ENCODE data around the gene TNFRSF19.

GRCh38 chr13:23549724-23550123 is 20.5 kb upstream of the TNFRSF19 start:
- no peak for TF ChIP-seq AGO1 (IDR thresholded peaks at IDR 0.05; ENCODE audit: low read depth, low read length, poor library complexity, severe bottlenecking)
- TF ChIP-seq ZNF446 (CRISPR knock-in tag; IDR thresholded peaks at IDR 0.05): no peak
- TF ChIP-seq SUZ12 (IDR thresholded peaks at IDR 0.05; ENCODE audit: low read depth, low read length): no peak
- no peak for TF ChIP-seq FOXA1 (IDR thresholded peaks at IDR 0.05)
- TF ChIP-seq FOXA1 (CRISPR knock-in tag; IDR thresholded peaks at IDR 0.05): no peak
- no peak for TF ChIP-seq ZHX2 (IDR thresholded peaks at IDR 0.05; ENCODE audit: low read depth)
- TF ChIP-seq ZHX2 (CRISPR knock-in tag; IDR thresholded peaks at IDR 0.05; ENCODE audit: borderline replicate concordance): no peak
- TF ChIP-seq CTCF (CRISPR knock-in tag; IDR thresholded peaks at IDR 0.05): no peak
- TF ChIP-seq ZNF10 (CRISPR knock-in tag; IDR thresholded peaks at IDR 0.05; ENCODE audit: borderline replicate concordance, low read depth): no peak
- TF ChIP-seq GABPA (IDR thresholded peaks at IDR 0.05; ENCODE audit: low read depth, low read length): no peak
- no peak for TF ChIP-seq GABPA (CRISPR knock-in tag; IDR thresholded peaks at IDR 0.05; ENCODE audit: low read depth)
- no peak for TF ChIP-seq HIC2 (CRISPR knock-in tag; IDR thresholded peaks at IDR 0.05; ENCODE audit: low read depth)
